Small intestine (tissue), 7 donors: ENCODE results near the gene HOXA7. TPM values are rescaled to one million over a fixed set of nuclear protein-coding genes. Genes with fewer than 3 reads are reported as not detected.

Experiments
- DNase-seq, 2 donors: peaks; one replicate each; pipeline versions ENCODE4 v3.0.0 to v3.0.0-alpha.2; 2013
- FAIRE-seq: peaks from 2 replicates; lab custom pipeline; 2012; peaks lifted over from hg19 to GRCh38; lab: Jason Lieb, UNC
- H3K27ac ChIP-seq, 3 donors: one replicate each; pipeline ENCODE4 v1.5.1; 2013; ENCODE audit warnings: low read length in 2 of 3, mild to moderate bottlenecking in 2 of 3, control low read depth in 1 of 3, inconsistent platforms in 1 of 3, low read depth in 1 of 3, moderate library complexity in 1 of 3
- H3K27me3 ChIP-seq, 3 donors: one replicate each; pipeline ENCODE4 v1.6.1; 2013; ENCODE audit warnings: low read length in 3 of 3, inconsistent platforms in 1 of 3; ENCODE audit not compliant: control insufficient read depth in 3 of 3, insufficient read depth in 3 of 3
- H3K36me3 ChIP-seq, 3 donors: one replicate each; pipeline ENCODE4 v1.6.1; 2013; ENCODE audit warnings: low read length in 3 of 3, inconsistent platforms in 1 of 3, low read depth in 1 of 3, mild to moderate bottlenecking in 1 of 3, moderate library complexity in 1 of 3; ENCODE audit not compliant: control insufficient read depth in 3 of 3, insufficient read depth in 2 of 3
- H3K4me1 ChIP-seq, 3 donors: one replicate each; pipeline ENCODE4 v1.6.1; 2013; ENCODE audit warnings: low read length in 2 of 3, inconsistent platforms in 1 of 3, low read depth in 1 of 3, mild to moderate bottlenecking in 1 of 3, moderate library complexity in 1 of 3; ENCODE audit not compliant: control insufficient read depth in 3 of 3, insufficient read depth in 2 of 3
- H3K4me3 ChIP-seq, 3 donors: one replicate each; pipeline ENCODE4 v1.5.1; 2013; ENCODE audit warnings: low read length in 3 of 3, control low read depth in 1 of 3, inconsistent platforms in 1 of 3, low read depth in 1 of 3, mild to moderate bottlenecking in 1 of 3, moderate library complexity in 1 of 3
- H3K9me3 ChIP-seq, 2 donors: one replicate each; pipeline ENCODE4 v1.6.1; 2013; ENCODE audit warnings: low read depth in 1 of 2, low read length in 1 of 2; ENCODE audit not compliant: control insufficient read depth in 2 of 2, insufficient read depth in 1 of 2
- WGBS, 3 donors: extraction: QIAGEN DNeasy Blood & Tissue Kit; methylation state at CpG; one replicate each; pipeline ENCODE4 v1.1.7; 2013; 5-methylcytosine and 5-hydroxymethylcytosine counted together
- polyA plus RNA-seq, 4 donors: library from polyadenylated mRNA; stranded (reverse) in 3 of 4; unstranded in 1 of 4; fragments of 200-250 nt in 3 of 4; fragments of 120-200 nt in 1 of 4; gene quantifications; one replicate each; pipeline versions ENCODE4 v1.2.1 to v1.2.3, GENCODE V29; 2013
- donor health status: healthy with polysubstance abuse.
- donor health status: control.
- donor health status: control.
- donor health status: Bipolar disorder and iron deficiency.
- donor health status: healthy.

Gene HOXA7
- polyA plus RNA-seq, 4 donors, result 1.1 to 16.9 (median 1.9) TPM; not detected in 1

GRCh38 chr7:27180431-27181420 is 24.3 kb upstream of the HOXA7 start:
- no peak overlapping the region for H3K4me3 ChIP-seq
- peak overlapping the region in 1 of 3 donors; percentile 70 for H3K27ac ChIP-seq
- FAIRE-seq (no peak), DNase-seq (no peak)
- 44 to 57% (median 54%) methylated on average over 12 of the region's 12 CpGs for WGBS, 3 donors
- H3K4me1 ChIP-seq, result peaks cover 2 to 12% (median 4%) of the 10 kb centered on the region in 3 donors
- H3K36me3 ChIP-seq, result no peaks in the 10 kb centered on the region
- peaks cover 0 to 13% of the 10 kb centered on the region in 2 donors for H3K9me3 ChIP-seq
- H3K27me3 ChIP-seq, result peaks cover 9 to 98% (median 73%) of the 10 kb centered on the region in 3 donors

GRCh38 chr7:27179503-27180430 is 23.3 kb upstream of the HOXA7 start:
- Histone ChIP-seq H3K36me3 (no peaks in the 10 kb centered on the region), H3K4me3 (peak overlapping the region in 2 of 3 donors; percentile 24 to 48), H3K27ac (peak overlapping the region in 1 of 3 donors; percentile 70), H3K9me3 (peaks cover 0 to 8% of the 10 kb centered on the region in 2 donors), H3K4me1 (peaks cover 2 to 12% (median 3%) of the 10 kb centered on the region in 3 donors), H3K27me3 (peaks cover 7 to 98% (median 73%) of the 10 kb centered on the region in 3 donors)
- no peak for FAIRE-seq
- DNase-seq, result peak; percentile 68 to 92
- WGBS, 3 donors, result 7 to 15% (median 9%) methylated on average over 56 of the region's 56 CpGs

GRCh38 chr7:27179030-27179429 is 22.6 kb upstream of the HOXA7 start:
- DNase-seq (no peak), FAIRE-seq (no peak)
- Histone ChIP-seq H3K27ac (peak overlapping the region in 1 of 3 donors; percentile 70), H3K4me3 (peak overlapping the region in 2 of 3 donors; percentile 24 to 48), H3K9me3 (peaks cover 0 to 8% of the 10 kb centered on the region in 2 donors), H3K36me3 (no peaks in the 10 kb centered on the region), H3K27me3 (peaks cover 10 to 99% (median 77%) of the 10 kb centered on the region in 3 donors), H3K4me1 (peaks cover 0 to 18% (median 0%) of the 10 kb centered on the region in 3 donors)
- WGBS, 3 donors, result 28 to 43% (median 39%) methylated on average over 14 of the region's 14 CpGs

DNA sequence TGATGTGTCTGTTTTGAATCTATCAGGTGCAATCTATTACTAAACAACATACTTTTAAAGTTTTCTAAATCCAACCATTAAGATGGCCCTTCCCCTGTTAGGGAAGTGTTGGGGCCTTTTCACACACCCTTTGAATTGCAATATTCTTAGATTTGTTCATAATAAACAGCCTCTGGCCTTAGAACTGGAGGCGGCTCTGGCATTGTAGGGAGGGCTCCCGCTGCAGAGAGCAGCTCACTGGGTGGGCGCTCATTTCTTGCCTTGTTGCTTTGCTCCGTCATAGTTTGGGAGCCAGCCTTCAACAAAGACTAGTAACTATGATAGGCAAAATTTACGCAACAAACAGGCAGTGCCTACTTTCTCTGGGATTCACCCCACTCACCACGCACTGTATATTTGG is 21.9 kb upstream of the HOXA7 start:
- 37 to 66% (median 64%) methylated on average over 6 of the region's 6 CpGs for WGBS, 3 donors
- peak overlapping the region in 1 of 3 donors; percentile 48 for H3K4me3 ChIP-seq
- DNase-seq, result no peak
- no peak for FAIRE-seq
- peaks cover 8 to 98% (median 76%) of the 10 kb centered on the region in 3 donors for H3K27me3 ChIP-seq
- no peak overlapping the region for H3K27ac ChIP-seq
- no peaks in the 10 kb centered on the region for H3K36me3 ChIP-seq
- H3K4me1 ChIP-seq, result peaks cover 0 to 14% (median 0%) of the 10 kb centered on the region in 3 donors
- H3K9me3 ChIP-seq, result peaks cover 0 to 8% of the 10 kb centered on the region in 2 donors

- Histone ChIP-seq H3K4me3 (peak overlapping the region in 1 of 3 donors; percentile 48), H3K27me3 (peaks cover 9 to 97% (median 76%) of the 10 kb centered on the region in 3 donors), H3K4me1 (peaks cover 0 to 14% (median 0%) of the 10 kb centered on the region in 3 donors), H3K27ac (no peak overlapping the region), H3K36me3 (no peaks in the 10 kb centered on the region), H3K9me3 (peaks cover 0 to 5% of the 10 kb centered on the region in 2 donors)
- DNase-seq, result no peak
- WGBS, 3 donors, result 34 to 69% (median 56%) methylated on average over 5 of the region's 5 CpGs
- FAIRE-seq, result no peak
These were observed 21.4 kb upstream of the HOXA7 start for GRCh38 chr7:27177795-27178320.

DNA sequence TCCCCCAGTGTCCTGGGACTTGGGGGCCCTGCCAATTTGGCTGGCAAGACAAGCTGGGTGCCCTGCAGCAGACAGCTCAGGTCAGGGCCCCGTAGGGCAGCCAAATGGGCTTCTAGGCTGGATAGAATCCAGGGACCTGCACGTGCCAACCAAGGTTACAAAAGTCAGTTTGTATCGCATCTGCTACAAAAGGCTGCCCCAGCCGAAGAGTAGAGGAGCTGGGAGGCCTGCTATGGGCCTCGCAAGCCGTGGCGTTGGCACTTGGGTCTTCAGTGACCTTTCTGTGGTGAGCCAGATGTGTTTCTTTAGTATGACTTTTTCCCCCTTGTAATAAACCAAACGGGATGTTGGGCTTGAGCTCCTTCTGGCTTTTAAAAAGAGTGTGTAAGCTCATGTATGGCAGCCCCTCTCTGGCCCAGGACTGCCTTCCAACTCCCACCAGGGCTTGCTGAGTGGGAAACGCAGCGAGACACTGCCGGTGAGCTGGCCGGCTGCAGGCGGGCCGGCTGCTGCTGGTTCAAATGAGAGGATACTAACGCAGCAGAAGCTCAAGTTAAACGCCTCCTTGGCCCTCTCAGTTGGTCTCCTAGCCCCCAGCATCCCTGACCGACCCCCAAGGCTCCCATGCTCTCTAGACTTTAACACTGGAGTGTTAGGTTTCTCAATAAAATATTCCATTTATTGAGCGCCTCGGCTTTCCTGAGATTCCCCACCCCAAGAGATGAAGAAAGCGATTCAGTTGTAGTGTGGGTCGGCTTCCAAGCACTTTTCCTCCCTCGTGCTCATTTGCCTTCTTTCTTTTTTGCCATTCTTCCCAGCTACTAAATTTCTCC is 20.7 kb upstream of the HOXA7 start:
- peaks cover 0 to 5% of the 10 kb centered on the region in 2 donors for H3K9me3 ChIP-seq
- FAIRE-seq, result no peak
- H3K27ac ChIP-seq, result no peak overlapping the region
- no peaks in the 10 kb centered on the region for H3K36me3 ChIP-seq
- DNase-seq, result no peak
- H3K4me1 ChIP-seq, result peaks cover 0 to 14% (median 0%) of the 10 kb centered on the region in 3 donors
- 51 to 74% (median 62%) methylated on average over 22 of the region's 22 CpGs for WGBS, 3 donors
- H3K4me3 ChIP-seq, result peak overlapping the region in 1 of 3 donors; percentile 48
- H3K27me3 ChIP-seq, result peaks cover 9 to 97% (median 76%) of the 10 kb centered on the region in 3 donors

- Histone ChIP-seq H3K27me3 (peaks cover 11 to 97% (median 77%) of the 10 kb centered on the region in 3 donors), H3K27ac (peak overlapping the region in 1 of 3 donors; percentile 16), H3K9me3 (peaks cover 0 to 5% of the 10 kb centered on the region in 2 donors), H3K4me1 (peaks cover 0 to 14% (median 0%) of the 10 kb centered on the region in 3 donors), H3K4me3 (peak overlapping the region in 1 of 3 donors; percentile 30), H3K36me3 (no peaks in the 10 kb centered on the region)
- WGBS, 3 donors, result 52 to 70% (median 53%) methylated on average over 3 of the region's 3 CpGs
- DNase-seq, result no peak
- no peak for FAIRE-seq
These were observed 20.0 kb upstream of the HOXA7 start for GRCh38 chr7:27176524-27176845.
